Measurements from ENCODE around the gene PTPRO.

PTPRO gene

DNA sequence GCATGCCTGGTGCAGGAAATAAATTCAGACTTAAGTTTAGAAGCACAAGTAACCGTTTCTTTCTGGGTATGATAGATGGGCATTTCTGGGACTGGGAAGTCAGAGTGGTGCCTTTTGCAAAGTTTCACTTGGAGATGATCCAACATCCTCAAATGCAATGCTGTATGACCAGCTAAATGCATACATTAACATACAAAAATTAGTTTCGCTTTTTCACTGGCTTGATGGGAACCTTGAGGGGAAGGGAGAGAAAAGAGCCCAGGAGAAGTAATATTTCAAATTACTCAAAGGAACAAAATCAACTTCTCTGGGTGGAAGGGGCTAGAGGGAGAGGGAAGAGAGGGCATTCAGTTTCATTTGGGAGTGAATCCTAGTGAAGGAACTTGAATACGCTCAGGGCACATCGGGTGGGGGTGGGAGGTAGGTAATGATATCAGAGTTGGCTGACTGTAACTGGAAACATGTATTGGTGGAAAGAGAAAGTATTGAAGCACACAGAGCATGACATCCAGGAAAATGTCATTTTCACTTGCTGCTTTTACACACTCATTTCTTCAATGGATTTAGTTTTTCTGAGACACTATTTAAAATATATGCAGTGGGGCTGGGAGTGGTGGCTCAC is 175.5 kb downstream of the PTPRO start:
- no peak for DNase-seq (ENCODE audit: extremely low read depth, low read depth)
- no peak overlapping the region for H3K4me3 ChIP-seq (replicated peaks; ENCODE audit: low read depth, low read length)
- no peak for TF ChIP-seq CTCF (IDR thresholded peaks at IDR 0.05; ENCODE audit: low read depth, low read length, missing control alignments)

DNA sequence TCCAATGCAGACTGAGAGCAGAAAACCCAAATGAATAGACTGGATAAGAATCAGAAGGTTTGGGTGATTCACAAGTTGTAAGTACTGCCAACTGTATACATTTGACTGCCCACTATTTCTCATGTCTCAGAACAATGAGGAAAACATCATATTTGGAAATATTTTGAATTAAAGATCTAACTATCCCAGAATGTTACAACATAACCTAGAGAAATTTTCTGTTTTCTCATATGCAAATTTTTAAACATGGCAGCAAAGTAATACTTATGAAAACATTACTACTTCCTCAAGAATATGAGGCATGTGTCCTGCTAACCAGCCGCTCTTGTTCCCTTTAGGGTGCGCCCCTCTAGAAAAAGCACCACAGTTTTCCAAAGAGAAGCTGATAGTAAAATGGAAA is 179.9 kb downstream of the PTPRO start:
- TF ChIP-seq CTCF (IDR thresholded peaks at IDR 0.05; ENCODE audit: low read depth, low read length, missing control alignments) = no peak
- no peak for DNase-seq (ENCODE audit: extremely low read depth, low read depth)
- H3K4me3 ChIP-seq (replicated peaks; ENCODE audit: low read depth, low read length) = no peak overlapping the region

DNA sequence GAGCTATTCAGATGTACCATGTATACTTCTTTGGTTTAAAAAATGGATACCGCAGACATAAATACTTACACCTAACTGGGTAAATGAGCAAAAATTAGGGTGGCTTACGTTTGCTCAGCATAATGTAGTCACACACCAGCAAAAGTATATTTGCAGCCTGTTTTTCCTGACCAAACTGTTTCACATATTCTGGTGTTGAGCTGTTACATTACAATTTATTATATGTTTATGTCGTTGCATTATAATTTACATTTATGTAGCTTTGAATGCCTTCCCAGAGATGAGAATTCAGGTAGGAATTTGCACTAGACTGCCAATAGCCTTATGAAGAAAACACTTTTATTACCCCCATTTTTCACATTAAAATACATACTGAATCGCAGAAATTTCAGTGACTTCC is 183.3 kb downstream of the PTPRO start:
- DNase-seq (ENCODE audit: extremely low read depth, low read depth) = no peak
- TF ChIP-seq CTCF (IDR thresholded peaks at IDR 0.05; ENCODE audit: low read depth, low read length, missing control alignments) = no peak

DNA sequence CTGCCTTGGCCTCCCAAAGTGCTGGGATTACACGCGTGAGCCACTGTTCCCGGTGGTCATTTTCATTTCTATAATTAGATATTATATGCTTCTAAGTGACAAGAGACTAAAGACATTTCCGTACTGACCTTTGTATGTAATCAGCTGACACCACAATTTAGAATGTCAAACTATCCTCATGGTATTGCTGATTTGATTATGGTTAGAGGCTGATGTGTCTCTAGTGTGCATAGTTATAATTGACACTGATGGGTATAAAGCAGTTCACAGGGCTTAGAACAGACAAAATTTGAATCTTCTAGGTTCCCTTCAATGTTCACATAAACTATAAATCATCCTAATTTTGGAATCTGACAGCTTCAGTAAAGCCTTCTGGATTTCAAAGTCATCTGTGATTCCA is 192.7 kb downstream of the PTPRO start:
- DNase-seq (ENCODE audit: extremely low read depth, low read depth) = no peak
- no peak for TF ChIP-seq CTCF (IDR thresholded peaks at IDR 0.05; ENCODE audit: low read depth, low read length, missing control alignments)
- H3K4me3 ChIP-seq (replicated peaks; ENCODE audit: low read depth, low read length) = no peak overlapping the region

More for the DNA sequence above, 183.3 kb downstream of the PTPRO start:
- no peak overlapping the region for H3K4me3 ChIP-seq (replicated peaks; ENCODE audit: low read depth, low read length)

- no peak for DNase-seq (ENCODE audit: extremely low read depth, low read depth)
- TF ChIP-seq CTCF (IDR thresholded peaks at IDR 0.05; ENCODE audit: low read depth, low read length, missing control alignments) = no peak
- H3K4me3 ChIP-seq (replicated peaks; ENCODE audit: low read depth, low read length) = no peak overlapping the region
These were observed 197.8 kb downstream of the PTPRO start for GRCh38 chr12:15520083-15520482.

- no peak for TF ChIP-seq CTCF (IDR thresholded peaks at IDR 0.05; ENCODE audit: low read depth, low read length, missing control alignments)
- no peak overlapping the region for H3K4me3 ChIP-seq (replicated peaks; ENCODE audit: low read depth, low read length)
- no peak for DNase-seq (ENCODE audit: extremely low read depth, low read depth)
These were observed 198.5 kb downstream of the PTPRO start for GRCh38 chr12:15520844-15521243.
